Skeletal muscle cell (primary cell): ENCODE measurements around the gene MSL1.
A peak's percentile ranks its signal among the peaks of the same experiment; 100 is the strongest.

Source experiments
- DNase-seq: peaks from one replicate; pipeline ENCODE4 v3.0.0-alpha.2; 2010; ENCODE audit warnings: low read depth
- H3K4me3 ChIP-seq: 2 replicates; pipeline ENCODE4 v1.5.1; 2011; ENCODE audit warnings: low read depth, mild to moderate bottlenecking, control low read depth, low read length, moderate library complexity

MSL1 gene

DNA sequence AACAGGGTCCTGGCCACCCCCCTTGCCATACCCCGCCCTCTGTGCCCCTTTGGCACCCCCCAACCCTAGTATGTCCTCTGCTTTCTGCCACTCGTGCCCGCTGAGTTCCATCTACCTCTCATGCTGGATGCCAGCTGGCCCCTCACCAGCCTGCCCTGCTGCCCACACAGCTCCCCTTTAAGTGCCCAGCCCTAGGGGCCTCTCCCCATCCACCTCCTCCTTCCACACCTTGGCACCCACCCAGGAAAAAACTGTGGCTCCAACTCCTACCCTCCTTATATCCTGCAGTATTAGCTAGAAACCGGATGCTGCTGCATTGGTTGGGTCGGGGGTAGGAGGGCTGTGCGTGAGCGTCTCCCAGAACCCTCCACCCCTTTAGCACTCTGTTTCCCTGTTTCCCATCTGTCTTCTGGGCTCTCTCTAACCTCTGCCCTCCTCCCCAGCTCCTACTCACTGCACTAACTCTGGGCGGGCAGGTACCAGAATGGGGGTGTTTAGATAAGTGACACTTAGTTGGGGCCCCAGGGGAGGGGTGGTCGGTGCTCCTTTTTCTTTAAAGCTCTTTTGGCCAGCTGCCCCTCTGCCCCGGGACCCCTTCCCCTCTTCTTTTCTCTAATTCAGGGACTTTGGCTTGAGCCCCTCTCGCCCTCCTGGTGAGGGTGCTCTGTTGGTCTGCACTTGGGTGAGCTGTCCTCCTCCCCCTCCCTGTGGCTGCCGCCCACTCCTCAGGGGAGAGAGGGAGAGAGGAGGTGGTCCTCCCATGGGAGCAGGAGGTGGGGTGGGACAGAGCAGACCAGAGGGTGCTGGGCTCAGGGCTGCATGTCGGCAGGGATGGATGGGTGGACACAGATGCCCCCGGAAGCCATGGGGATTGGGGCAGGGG, 31.3 kb upstream of the MSL1 start:
- no peak for DNase-seq
- no peak overlapping the region for H3K4me3 ChIP-seq

DNA sequence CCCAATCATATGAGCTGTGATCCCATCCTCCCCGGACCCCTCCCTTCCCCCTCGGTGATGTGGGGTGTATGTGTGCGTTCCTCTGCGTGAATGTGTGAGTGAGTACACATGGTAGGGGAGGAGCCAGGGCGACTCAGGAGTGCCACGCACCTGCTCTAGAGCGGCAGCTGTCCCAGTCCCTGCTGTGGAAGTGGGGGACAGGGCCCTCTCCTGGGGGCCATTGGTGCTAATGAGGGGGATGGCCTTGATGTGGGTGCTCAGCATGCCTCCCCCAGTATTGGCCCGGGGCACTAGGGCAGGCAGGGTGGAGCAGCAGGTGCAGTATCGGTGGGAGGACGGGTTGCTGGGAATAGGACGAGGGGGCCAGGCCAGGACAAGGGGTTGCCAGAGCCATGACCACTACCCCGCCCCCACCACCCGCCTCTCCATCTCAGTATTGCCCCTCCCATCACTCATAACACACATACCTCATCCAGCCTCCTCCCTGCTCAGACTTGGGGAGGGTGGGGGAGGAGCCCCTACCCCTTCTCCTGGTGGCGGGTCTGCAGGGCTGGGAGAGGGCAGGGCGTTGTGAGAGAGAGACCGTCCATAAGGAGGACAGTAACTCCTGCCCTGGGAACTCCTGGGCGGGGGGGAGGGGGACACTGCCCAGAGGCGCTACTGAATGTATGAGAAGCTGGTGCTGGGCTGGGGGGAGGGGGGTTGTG, 29.9 kb upstream of the MSL1 start:
- DNase-seq = no peak
- H3K4me3 ChIP-seq = no peak overlapping the region

DNA sequence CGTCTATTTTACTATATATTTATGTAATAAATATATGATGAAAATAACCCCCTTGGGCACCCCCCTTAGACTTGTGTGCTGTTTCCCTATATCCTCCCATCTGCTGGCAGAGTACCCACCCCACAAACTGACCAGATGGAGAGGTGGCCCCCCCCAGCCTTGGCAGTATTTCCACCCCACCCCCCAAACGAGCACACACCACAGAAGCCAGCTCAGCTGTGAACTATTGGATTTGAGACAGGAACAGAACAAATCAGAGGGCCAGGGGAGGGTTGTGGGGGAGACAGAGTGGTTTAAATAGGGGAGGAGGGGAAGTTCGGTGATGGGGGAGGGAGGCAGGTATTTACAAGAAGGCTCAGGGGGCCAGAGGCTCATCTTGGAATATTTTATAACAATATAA, 29.2 kb upstream of the MSL1 start:
- no peak for DNase-seq
- H3K4me3 ChIP-seq = no peak overlapping the region

DNA sequence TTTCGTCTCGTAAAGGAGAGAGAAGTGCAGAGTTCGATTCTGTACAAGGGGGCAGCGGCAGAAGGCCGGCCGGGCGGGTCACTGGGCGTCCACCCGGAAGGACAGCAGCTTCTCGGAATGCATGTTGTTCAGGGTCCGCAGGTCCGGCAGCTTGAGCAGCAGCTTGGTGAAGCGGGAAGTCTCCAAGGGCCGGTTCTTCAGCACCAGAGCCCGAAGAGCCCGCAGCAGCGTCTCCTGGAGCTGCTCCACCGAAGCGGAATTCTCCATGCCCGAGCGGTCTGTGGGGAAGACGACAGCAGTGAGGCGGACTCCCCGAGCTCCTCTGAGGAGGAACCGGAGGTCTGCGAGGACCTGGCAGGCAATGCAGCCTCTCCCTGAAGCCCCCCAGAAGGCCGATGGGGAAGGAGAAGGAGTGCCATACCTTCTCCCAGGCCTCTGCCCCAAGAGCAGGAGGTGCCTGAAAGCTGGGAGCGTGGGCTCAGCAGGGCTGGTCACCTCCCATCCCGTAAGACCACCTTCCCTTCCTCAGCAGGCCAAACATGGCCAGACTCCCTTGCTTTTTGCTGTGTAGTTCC, 28.7 kb upstream of the MSL1 start:
- H3K4me3 ChIP-seq = no peak overlapping the region
- no peak for DNase-seq

DNA sequence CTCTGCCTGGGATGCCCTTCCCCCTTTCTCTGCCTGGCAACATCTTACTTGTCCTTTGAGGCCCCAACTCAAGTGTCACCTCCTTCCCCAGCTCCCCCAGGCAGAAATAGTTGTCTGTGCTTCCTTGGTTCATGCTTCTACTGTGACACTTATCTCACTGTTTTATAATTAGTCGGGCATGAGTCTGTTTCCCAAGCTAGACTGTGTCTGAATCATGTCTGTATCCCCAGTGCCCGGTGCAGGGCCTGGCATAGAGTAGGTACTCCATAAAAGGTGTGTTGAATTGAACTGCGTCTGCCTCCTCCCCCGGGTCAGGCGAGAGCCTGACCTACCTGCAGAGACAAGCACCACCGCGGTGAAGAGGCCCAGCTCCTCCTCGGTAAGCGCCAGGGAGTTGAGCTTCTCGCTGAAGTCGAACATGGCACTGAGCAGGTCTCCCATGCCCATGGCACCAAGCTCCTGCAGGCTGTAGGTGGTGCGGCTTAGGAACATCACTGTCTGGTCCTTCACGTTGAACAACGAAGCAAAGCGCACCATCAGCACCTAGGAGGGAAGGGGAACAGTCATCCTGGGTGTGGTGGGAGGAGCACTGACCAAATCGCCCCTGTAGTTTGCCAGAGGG, 28.1 kb upstream of the MSL1 start:
- no peak overlapping the region for H3K4me3 ChIP-seq
- no peak for DNase-seq

DNA sequence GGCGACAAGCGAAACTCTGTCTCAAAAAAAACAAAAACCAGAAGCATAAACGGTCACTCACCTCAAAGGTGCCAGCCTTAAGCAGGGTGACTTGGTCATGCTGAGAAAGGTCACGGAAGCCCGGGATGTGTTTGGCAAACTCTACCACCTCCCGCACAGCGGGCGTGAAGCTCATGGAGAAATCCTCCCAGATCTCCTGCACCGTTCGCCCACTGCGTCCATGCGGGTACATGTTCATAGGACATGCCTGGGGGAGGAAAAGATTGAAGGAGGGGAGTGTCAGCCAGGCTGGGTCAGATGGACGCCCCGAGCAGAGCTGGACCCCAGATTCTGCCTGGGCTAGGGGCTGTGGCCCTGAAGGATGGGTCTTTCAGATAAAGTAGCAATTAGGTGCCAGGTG, 26.9 kb upstream of the MSL1 start:
- no peak overlapping the region for H3K4me3 ChIP-seq
- no peak for DNase-seq

DNA sequence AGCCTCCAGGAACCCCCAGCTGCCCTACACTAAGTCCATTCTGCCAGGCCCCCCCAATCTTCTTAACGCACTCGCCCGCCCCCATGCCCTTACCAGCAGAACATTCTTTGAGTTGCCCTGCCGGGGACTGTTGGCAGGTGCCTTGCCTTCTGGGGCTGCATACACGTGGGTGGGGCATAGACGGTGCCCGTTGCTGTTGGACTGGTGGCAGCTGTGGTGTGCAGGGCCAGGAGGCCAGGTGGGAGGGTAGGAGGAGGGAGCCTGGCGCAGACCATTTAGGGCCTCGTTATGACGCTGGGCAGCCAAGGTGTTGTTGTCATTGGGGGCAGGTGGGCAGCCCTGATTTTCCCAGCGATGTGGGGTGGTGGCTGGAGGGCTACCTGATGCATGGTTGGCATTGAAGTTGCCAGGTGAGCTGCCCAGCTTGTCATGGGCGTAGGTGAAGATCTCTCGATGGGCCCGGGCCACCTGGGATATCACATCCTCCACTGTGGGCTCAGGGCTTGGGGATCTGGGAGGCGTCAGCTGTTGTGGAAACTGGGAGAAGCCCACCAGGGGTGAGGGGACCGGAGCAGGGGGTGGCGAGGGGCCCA, 26.3 kb upstream of the MSL1 start:
- DNase-seq = no peak
- no peak overlapping the region for H3K4me3 ChIP-seq

DNA sequence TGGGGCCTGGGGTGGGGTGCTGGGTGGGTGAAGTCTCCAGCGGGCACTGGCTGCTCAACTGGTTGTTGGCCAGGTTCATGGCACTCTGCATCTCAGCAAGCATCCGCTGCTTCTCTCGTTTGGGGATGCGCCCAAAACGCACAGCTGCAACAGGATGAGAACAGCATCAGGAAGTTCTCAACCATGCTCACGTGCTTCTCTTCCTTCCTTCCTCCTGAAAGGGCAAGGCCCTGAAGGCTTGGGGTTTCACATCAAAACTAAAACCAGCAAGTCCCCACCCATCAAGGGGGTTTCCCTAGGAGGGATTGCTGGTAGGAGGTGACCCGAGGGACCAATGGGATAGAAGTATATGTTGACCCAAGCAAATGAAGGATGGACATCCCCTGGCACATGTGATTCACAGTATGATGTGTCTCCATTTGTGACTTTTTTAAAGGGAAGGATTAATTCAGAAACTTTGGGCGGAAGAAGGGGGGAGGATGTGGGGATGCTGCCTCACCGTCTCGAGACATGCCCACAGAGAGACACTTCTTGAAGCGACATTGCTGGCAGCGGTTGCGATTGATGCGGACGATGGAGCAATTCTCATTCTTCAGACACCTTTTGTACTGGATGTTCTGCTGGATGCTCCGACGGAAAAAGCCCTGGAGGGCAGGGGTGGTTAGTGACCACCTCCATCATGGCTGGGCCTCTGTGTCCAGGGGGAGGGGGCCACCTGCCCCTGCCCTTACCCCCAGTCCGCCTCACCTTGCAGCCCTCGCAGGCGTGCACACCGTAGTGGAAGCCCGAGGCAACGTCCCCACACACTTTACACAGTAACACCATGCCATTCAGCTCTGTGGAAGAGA, 25.6 kb upstream of the MSL1 start:
- no peak overlapping the region for H3K4me3 ChIP-seq
- DNase-seq = no peak

DNA sequence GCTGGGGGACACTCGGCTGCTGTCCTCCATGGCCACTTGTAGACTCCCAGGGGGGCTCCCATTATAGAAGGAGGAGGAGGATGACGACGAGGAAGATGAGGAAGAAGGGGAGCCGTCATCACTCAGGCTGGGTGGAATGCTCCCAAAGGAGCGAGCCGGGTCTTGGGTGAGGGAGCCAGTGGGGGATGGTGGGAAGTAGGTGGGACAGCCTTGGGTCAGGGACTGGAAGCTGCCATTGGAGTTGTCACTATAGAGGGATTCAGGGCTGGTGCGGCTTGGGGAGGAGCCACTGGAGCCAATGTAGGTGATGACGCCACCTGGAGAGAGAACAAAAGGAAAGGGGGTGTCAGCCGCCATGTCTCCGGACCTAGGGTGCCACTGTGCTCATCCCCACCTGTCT, 24.7 kb upstream of the MSL1 start:
- H3K4me3 ChIP-seq = no peak overlapping the region
- no peak for DNase-seq

DNA sequence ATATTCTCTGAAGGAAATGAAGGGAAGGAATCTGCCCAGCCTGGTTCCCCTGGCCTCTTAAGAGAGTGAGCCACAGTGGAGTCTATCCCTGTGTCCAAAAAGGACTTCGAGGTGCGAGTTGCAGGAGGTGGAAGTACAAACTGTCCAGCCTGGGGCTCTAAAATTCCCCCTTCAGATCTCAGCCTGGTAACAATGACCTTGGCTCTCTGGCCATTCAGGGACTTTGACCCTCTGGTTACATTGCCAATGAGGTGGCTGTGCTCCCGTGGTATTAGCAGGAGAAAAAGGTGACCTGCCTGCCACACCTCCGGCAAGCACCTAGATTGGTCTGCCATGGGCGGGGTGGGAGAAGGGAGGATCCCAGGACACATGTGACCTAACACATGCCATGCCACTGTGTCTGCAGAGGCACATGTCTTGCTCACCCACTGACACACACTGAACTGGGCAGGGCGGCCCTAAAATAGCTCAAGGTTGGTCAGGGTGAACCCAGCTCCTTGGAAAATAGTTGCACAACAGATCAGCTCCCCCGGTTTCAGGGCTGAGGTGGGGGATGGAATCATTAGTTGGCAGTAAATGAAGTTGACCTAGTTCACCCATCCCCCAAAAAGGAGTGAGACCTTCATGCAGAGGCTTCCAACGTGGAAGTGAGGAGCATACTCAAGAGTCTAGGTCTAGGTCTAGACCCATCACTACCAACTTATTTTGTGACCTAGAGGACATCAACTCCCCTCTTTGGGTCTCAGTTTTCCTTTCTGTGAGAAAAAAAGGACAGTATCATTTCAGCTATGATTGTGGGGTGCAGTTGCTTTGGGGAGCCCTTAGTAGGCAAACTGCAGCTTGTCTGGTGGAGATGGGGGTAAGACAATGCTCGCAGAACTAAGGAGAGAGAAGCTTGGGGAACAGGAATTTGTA, 23.6 kb upstream of the MSL1 start:
- peak overlapping the region; percentile 88 for H3K4me3 ChIP-seq
- no peak for DNase-seq

DNA sequence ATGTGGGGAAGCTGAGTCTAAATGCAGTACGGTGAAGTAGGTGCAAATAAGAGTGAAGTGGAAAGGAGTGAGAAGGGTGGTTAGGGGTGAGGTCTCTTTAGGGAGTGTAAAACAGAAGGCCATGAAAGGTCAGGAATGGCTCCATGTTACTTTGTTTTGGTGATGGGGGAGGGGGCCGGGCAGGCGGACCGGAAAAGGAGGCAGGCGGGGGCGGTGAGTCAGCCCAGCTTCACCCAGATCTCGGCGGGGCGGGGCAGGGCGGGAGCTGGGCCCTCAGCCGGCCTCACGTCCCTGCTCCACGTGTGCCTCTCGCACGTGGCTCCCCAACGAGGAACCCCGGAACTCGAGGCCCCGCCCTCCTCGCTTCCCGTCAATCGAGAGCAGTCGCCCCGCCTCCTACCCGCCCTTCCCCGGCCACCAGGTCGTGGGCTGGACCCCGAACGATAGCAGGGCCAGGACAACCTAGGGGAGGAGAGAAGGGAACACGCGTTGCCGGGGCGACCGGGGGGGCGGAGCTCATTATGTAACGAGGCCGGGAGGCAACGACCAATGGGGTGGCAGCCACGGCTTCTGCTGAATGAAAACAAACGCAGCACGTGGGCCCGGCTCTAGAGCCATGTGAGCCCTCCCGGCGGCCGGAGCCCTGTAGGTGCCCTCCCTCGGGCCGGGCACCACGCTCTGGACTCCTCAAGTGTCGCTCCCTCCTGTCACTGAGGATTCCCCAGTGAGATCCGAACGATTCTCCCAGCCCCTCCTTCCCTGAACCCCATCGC, 22.7 kb upstream of the MSL1 start:
- peak overlapping the region; percentile 88 for H3K4me3 ChIP-seq

DNA sequence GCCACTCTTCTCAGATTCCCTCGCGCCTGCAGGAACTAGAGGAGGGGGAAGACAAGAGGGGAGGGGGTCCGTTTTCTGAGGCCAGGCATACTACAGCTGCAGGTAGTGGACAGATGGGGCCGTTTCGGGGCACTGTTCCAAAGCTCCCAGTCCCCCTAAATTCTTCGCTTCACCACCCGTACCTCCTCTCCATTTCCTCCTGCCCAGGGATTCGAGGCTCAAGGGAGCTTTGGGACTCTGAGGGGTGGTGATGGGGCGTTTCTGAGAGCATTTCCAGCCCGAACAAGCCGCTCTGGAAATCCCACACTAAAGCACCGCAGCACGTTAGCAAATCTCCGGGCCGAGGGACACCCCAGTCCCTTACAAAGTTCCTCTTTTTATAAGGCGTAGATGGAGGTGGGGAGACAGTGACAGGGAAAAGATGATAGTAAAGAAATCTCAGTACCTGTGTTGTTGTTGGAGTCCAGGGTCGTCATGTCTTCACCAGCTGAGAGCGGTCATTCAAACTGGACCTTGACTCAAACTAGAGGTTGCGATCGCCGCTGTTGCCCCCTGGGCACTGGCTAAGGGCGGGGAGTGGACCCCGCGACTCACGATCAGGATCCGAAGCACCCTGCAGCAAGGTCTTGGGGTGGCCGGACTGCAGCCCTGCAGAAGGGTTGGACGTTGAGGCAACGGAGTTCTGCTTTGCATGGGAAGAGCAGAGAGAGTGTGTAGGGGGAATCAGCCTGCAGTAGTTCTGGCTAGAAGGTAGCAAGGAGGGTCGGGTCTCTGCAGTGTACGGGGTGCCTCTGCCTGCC, 22.0 kb upstream of the MSL1 start:
- peak overlapping the region; percentile 88 for H3K4me3 ChIP-seq
- no peak for DNase-seq

More for the DNA sequence above, 22.7 kb upstream of the MSL1 start:
- peak; percentile 92 for DNase-seq

DNA sequence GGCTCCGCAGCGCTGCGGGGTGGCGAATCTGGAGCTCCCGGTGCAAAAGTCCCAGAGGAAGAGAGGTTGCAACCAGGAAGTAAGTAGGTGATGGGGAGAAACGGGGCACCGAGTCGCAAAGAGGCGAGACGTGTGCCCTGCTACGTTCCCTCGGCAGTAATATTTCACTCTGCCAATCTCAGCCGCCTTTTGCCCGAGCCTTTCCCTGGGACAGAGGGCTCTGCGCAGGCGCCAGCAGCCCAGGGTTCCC, 21.4 kb upstream of the MSL1 start, which contains the start of gene NR1D1:
Gene NR1D1 (minus strand): TSS at position 171 of the 250 bp plus-strand sequence. CDS start 495 bp downstream, outside the sequence.
- peak within 1 kb of the TSS; percentile 88 for H3K4me3 ChIP-seq
- DNase-seq = no peak

DNA sequence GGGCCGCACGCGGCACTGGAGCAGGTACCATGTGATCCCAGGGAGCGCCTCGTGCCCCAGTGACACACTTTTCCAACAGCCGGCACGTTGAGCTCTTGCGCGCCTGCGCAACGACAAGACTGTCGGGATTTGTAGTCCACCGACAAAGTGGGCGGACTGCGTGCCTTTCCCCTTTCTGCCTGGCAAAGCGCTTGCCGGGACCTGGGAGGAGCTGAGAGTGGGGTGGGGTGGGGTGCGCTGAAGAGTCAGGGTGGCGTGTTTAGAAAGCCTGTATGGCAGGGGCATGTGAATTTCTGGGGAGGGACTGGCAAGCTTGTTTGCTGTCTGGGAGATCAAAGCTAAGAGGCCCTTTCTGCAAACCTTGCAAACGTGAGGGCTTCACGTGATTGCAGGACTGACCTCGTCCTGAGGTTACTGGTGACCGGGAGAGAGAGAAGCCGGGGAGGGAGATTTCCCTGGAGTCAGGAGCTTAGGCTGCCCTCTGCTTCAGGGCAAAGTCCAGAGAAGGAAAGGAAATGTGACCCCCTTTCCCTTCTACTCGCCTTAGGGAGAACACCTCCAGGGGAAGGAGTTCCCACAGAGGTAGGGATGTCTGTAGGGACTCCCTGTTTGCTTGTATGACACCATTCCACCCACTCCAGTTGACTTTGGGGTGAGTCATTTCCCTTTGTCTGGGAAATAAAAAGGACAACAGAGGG, 21.0 kb upstream of the MSL1 start:
- peak overlapping the region; percentile 88 for H3K4me3 ChIP-seq
- peak; percentile 92 for DNase-seq

DNA sequence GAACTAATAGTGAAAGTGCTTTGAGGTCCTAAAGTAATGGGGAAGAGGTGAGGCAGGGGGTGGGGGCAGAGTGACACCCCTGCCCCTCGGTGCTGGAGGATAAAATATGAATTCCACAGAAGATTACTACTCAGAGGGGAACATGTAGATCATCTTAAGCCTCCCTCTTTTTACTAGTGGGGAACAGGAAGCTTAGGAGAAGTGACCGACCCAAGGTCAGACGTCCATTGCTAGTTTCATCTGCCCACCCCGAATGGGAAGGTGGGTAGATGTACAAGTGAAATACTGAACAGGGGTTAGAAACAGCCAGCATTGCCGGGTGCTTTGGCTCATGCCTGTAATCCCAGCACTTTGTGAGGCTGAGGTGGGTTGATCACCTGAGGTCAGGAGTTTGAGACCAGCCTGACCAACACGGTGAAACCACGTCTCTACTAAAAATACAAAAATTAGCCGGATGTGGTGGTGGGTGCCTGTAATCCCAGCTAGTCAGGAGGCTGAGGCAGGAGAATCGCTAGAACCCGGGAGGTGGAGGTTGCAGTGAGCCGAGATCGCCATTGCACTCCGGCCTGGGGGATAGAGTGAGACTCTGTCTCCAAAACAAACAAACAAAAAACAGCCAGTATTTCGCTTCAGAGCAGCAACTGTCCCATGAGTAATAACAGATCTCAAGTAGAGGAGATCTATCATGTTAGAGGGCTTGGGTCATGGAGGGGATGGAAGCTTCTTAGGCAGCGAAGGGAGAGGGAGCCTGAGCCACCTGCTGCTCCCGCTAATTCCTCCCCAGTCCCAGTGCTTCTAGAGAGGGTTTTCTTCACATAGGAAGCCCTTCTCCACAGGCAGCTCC, 20.2 kb upstream of the MSL1 start:
- no peak for DNase-seq
- H3K4me3 ChIP-seq = peak overlapping the region; percentile 88
